ENCODE data around the gene DRGX. TPM values are rescaled to one million over a fixed set of nuclear protein-coding genes. Genes with fewer than 3 reads are reported as not detected.

The DRGX gene
- total and polyA plus RNA-seq, 10 of the 15 experiments (the other 5 are each of a cell fraction or from before 2014, with no cell fraction given) = not detected

- H3K27ac ChIP-seq (ENCODE audit: control insufficient read depth, insufficient read depth) = no peak overlapping the region
- H3K4me2 ChIP-seq (ENCODE audit: control insufficient read depth, insufficient read depth) = no peak overlapping the region
- SMC1A ChIA-PET (ENCODE audit: uncharacterized antibody, unreplicated experiment) = no interaction called here
- DNase-seq (ENCODE audit: low read depth, low spot score) (no peak), FAIRE-seq (no peak), ATAC-seq (no peak)
- H2AFZ ChIP-seq (ENCODE audit: control insufficient read depth, low read depth, low read length) = no peak overlapping the region
- H3K4me1 ChIP-seq (ENCODE audit: control insufficient read depth, insufficient read depth, low read length) = no peaks in the 10 kb centered on the region
- in situ Hi-C loops (cut with MboI) (no loop called here), intact Hi-C loops (cut with micrococcal nuclease; ENCODE audit: unreplicated experiment) (no loop called here)
- H3K9ac ChIP-seq (ENCODE audit: control insufficient read depth, insufficient read depth, low read length) = no peak overlapping the region
- TF ChIP-seq NFIC (IDR thresholded peaks at IDR 0.05; ENCODE audit: low read depth, low read length) = no peak
- no peak for TF ChIP-seq RBBP5 (conservative IDR thresholded peaks at IDR 0.05)
- no peak for TF ChIP-seq POU2F2 (IDR thresholded peaks at IDR 0.05; ENCODE audit: borderline replicate concordance, low read depth, low read length)
- no peak for TF ChIP-seq MLLT1 (IDR thresholded peaks at IDR 0.05)
- no peak for TF ChIP-seq SMAD1 (IDR thresholded peaks at IDR 0.05; ENCODE audit: low read depth, partially characterized antibody)
- no peak for TF ChIP-seq POLR2A (IDR thresholded peaks at IDR 0.05; ENCODE audit: low read depth, low read length)
- TF ChIP-seq PRDM15 (CRISPR knock-in tag; IDR thresholded peaks at IDR 0.05) = no peak
- TF ChIP-seq SP1 (IDR thresholded peaks at IDR 0.05; ENCODE audit: low read depth, low read length) = no peak
- TF ChIP-seq ZNF622 (IDR thresholded peaks at IDR 0.05) = no peak
- no peak for TF ChIP-seq IRF4 (IDR thresholded peaks at IDR 0.05; ENCODE audit: low read depth, low read length)
- no peak for TF ChIP-seq ZSCAN29 (IDR thresholded peaks at IDR 0.05)
- TF ChIP-seq BHLHE40 (IDR thresholded peaks at IDR 0.05; ENCODE audit: borderline replicate concordance in 1 of 2, low read depth in 2 of 2, low read length in 1 of 2) = no peak
- no peaks in the 10 kb centered on the region; the same call in 2 of the 3 replicates for H3K9me3 ChIP-seq (replicated peaks; ENCODE audit: control insufficient read depth, insufficient read depth, low read length)
- RAD21 ChIA-PET (ENCODE audit: unreplicated experiment) = no interaction called here
- CTCF ChIA-PET = no interaction called here
- no peak overlapping the region for H3K4me3 ChIP-seq
- 5% methylated on average over 4 of the region's 4 CpGs for WGBS (ENCODE audit: insufficient coverage, insufficient replicate concordance, low lambda C conversion rate, missing lambda C conversion rate)
- no peaks in the 10 kb centered on the region for H4K20me1 ChIP-seq (ENCODE audit: control insufficient read depth, insufficient read depth)
- H3K27me3 ChIP-seq (replicated peaks in 1 of 2; ENCODE audit: control insufficient read depth in 2 of 2, insufficient read depth in 2 of 2, low read length in 1 of 2) = no peaks in the 10 kb centered on the region
- POLR2A ChIA-PET = no interaction called here
- no TSS peak for BruUV-seq (replicated peaks)
- H3K79me2 ChIP-seq (ENCODE audit: control insufficient read depth, insufficient read depth, low read length) = no peaks in the 10 kb centered on the region
- H3K36me3 ChIP-seq (ENCODE audit: control insufficient read depth in 2 of 2, insufficient read depth in 2 of 2, low read length in 1 of 2) = no peaks in the 10 kb centered on the region
These were observed 44.2 kb downstream of the DRGX start for GRCh38 chr10:49351669-49352068.

Measured in GM12878 (cell line).